ENCODE measurements around the gene GRN. TPM values are rescaled to one million over a fixed set of nuclear protein-coding genes. Genes with fewer than 3 reads are reported as not detected.

GRN gene
- total and polyA plus RNA-seq, 2 donors (not counting 3 experiments of a cell fraction or from before 2014, with no cell fraction given): 343 to 1,034 TPM

GRCh38 chr17:44356241-44356640 is 11.1 kb downstream of the GRN start:
- Histone ChIP-seq H3K27me3 (ENCODE audit: control insufficient read depth in 2 of 2, insufficient read depth in 2 of 2, low read length in 2 of 2) (no peaks in the 10 kb centered on the region), H3K36me3 (ENCODE audit: control insufficient read depth in 2 of 2, extremely low read depth in 1 of 2, insufficient read depth in 2 of 2, low read length in 2 of 2) (peaks cover 0 to 19% of the 10 kb centered on the region in 2 experiments), H3K4me1 (ENCODE audit: control insufficient read depth, extremely low read depth, insufficient read depth, low read length) (no peaks in the 10 kb centered on the region), H3K9me3 (replicated peaks; ENCODE audit: control insufficient read depth, insufficient read depth, low read length) (no peaks in the 10 kb centered on the region), H3K9ac (replicated peaks; ENCODE audit: extremely low read depth, insufficient read depth, low read length) (no peak overlapping the region), H3K4me2 (ENCODE audit: insufficient read depth, low read length) (no peak overlapping the region), H2AFZ (ENCODE audit: low read depth, low read length) (no peak overlapping the region), H3K27ac (ENCODE audit: insufficient read depth, low read depth, low read length) (no peak overlapping the region), H3K9me1 (replicated peaks; ENCODE audit: control insufficient read depth, extremely low read depth, insufficient read depth, low read length) (no peaks in the 10 kb centered on the region), H4K20me1 (replicated peaks; ENCODE audit: control insufficient read depth, extremely low read depth, insufficient read depth, low read length) (no peaks in the 10 kb centered on the region), H3K4me3 (replicated peaks in 1 of 3; ENCODE audit: insufficient read depth in 1 of 3, low read depth in 1 of 3, low read length in 3 of 3) (no peak overlapping the region), H3K79me2 (ENCODE audit: control insufficient read depth, insufficient read depth, low read length) (no peaks in the 10 kb centered on the region)
- dilution Hi-C loops (cut with MboI; ENCODE audit: extremely low pct_ligation_motif_present, low sequenced_read_pairs) (no loop called here), intact Hi-C loops (cut with micrococcal nuclease) (no loop called here)
- FAIRE-seq (no peak), DNase-seq (ENCODE audit: low read depth, low spot score) (no peak)
- CTCF ChIA-PET: interaction anchor here (0.8 kb wide), 1 partner anchor 167 kb away, joined by 3 read pairs; no protein-coding TSS in a partner anchor
- POLR2A ChIA-PET: no interaction called here
- TF ChIP-seq GATA2 (IDR thresholded peaks at IDR 0.05; ENCODE audit: insufficient read depth, insufficient read length, low read depth, low read length): no peak
- TF ChIP-seq POLR2AphosphoS5 (IDR thresholded peaks at IDR 0.05; ENCODE audit: insufficient read depth, low read depth, low read length): no peak
- TF ChIP-seq, protein P1, sequence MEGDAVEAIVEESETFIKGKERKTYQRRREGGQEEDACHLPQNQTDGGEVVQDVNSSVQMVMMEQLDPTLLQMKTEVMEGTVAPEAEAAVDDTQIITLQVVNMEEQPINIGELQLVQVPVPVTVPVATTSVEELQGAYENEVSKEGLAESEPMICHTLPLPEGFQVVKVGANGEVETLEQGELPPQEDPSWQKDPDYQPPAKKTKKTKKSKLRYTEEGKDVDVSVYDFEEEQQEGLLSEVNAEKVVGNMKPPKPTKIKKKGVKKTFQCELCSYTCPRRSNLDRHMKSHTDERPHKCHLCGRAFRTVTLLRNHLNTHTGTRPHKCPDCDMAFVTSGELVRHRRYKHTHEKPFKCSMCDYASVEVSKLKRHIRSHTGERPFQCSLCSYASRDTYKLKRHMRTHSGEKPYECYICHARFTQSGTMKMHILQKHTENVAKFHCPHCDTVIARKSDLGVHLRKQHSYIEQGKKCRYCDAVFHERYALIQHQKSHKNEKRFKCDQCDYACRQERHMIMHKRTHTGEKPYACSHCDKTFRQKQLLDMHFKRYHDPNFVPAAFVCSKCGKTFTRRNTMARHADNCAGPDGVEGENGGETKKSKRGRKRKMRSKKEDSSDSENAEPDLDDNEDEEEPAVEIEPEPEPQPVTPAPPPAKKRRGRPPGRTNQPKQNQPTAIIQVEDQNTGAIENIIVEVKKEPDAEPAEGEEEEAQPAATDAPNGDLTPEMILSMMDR (IDR thresholded peaks at IDR 0.05; ENCODE audit: extremely low read depth in 1 of 2, insufficient read depth in 1 of 2, low read depth in 1 of 2, low read length in 2 of 2): no peak
- no peak for TF ChIP-seq FOS (IDR thresholded peaks at IDR 0.05; ENCODE audit: borderline replicate concordance, insufficient read depth, low read length)
- TF ChIP-seq JUN (IDR thresholded peaks at IDR 0.05; ENCODE audit: borderline replicate concordance, insufficient read depth, insufficient read length, low read depth): no peak
- no peak for TF ChIP-seq MYC (IDR thresholded peaks at IDR 0.05; ENCODE audit: low read depth, low read length)
- TF ChIP-seq, protein P2, sequence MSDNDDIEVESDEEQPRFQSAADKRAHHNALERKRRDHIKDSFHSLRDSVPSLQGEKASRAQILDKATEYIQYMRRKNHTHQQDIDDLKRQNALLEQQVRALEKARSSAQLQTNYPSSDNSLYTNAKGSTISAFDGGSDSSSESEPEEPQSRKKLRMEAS (IDR thresholded peaks at IDR 0.05; ENCODE audit: insufficient read depth, insufficient read length): no peak
- no peak for TF ChIP-seq EZH2 (IDR thresholded peaks at IDR 0.05; ENCODE audit: borderline replicate concordance, low read depth, low read length, severe bottlenecking)
- no peak for TF ChIP-seq POLR2A (IDR thresholded peaks at IDR 0.05; ENCODE audit: low read depth, low read length)
- BruUV-seq (replicated peaks): no TSS peak

All from endothelial cell of umbilical vein (primary cell).